ENCODE data around the gene IPO13.

DNA sequence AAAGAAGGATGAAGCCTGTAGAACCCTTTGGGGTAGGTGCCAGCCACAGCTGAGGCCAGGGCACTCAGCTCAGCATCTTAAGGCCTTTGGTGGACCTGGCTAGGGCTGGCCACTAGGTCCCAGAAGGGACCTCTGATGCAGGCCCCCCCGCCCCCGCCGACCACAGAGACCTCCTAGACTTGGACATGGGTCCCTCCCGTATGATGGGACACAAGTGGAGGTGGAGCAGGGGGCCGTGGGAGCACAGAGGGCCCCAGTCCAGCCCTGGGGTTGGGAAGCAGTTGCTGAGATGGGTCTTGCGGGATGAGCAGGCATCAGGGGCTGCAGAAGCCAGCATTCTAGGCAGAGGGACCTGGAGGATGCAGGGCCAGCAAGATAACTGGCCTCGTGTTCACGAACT, 35.5 kb downstream of the IPO13 start:
- TF ChIP-seq POLR2AphosphoS5 (IDR thresholded peaks at IDR 0.05; ENCODE audit: low read depth, low read length) (no peak), TAF1 (IDR thresholded peaks at IDR 0.05; ENCODE audit: borderline replicate concordance, low read depth, low read length) (no peak), RCOR1 (IDR thresholded peaks at IDR 0.05; ENCODE audit: low read length) (no peak), REST (IDR thresholded peaks at IDR 0.05; ENCODE audit: low read depth, low read length) (no peak), MEF2A (IDR thresholded peaks at IDR 0.05; ENCODE audit: borderline replicate concordance, low read depth) (no peak), EP300 (IDR thresholded peaks at IDR 0.05; ENCODE audit: borderline replicate concordance in 1 of 2, low read depth in 1 of 2, low read length in 1 of 2) (no peak), FOXM1 (IDR thresholded peaks at IDR 0.05; ENCODE audit: low read depth) (no peak), NRF1 (IDR thresholded peaks at IDR 0.05; ENCODE audit: low read depth, low read length) (no peak)
- TF ChIP-seq, protein P1, sequence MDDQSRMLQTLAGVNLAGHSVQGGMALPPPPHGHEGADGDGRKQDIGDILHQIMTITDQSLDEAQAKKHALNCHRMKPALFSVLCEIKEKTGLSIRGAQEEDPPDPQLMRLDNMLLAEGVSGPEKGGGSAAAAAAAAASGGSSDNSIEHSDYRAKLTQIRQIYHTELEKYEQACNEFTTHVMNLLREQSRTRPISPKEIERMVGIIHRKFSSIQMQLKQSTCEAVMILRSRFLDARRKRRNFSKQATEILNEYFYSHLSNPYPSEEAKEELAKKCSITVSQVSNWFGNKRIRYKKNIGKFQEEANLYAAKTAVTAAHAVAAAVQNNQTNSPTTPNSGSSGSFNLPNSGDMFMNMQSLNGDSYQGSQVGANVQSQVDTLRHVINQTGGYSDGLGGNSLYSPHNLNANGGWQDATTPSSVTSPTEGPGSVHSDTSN (IDR thresholded peaks at IDR 0.05): no peak
- TF ChIP-seq, protein P2, sequence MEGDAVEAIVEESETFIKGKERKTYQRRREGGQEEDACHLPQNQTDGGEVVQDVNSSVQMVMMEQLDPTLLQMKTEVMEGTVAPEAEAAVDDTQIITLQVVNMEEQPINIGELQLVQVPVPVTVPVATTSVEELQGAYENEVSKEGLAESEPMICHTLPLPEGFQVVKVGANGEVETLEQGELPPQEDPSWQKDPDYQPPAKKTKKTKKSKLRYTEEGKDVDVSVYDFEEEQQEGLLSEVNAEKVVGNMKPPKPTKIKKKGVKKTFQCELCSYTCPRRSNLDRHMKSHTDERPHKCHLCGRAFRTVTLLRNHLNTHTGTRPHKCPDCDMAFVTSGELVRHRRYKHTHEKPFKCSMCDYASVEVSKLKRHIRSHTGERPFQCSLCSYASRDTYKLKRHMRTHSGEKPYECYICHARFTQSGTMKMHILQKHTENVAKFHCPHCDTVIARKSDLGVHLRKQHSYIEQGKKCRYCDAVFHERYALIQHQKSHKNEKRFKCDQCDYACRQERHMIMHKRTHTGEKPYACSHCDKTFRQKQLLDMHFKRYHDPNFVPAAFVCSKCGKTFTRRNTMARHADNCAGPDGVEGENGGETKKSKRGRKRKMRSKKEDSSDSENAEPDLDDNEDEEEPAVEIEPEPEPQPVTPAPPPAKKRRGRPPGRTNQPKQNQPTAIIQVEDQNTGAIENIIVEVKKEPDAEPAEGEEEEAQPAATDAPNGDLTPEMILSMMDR (IDR thresholded peaks at IDR 0.05): no peak
- TF ChIP-seq, protein P3, sequence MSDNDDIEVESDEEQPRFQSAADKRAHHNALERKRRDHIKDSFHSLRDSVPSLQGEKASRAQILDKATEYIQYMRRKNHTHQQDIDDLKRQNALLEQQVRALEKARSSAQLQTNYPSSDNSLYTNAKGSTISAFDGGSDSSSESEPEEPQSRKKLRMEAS (IDR thresholded peaks at IDR 0.05; ENCODE audit: low read depth): no peak

Data from SK-N-SH (cell line).